HTERT RPE-1 (cell line): ENCODE results near the gene PCDH12.

Experiments used
- in situ Hi-C: fragments of 300-500 bp; cut with MboI; formaldehyde crosslinking; loops from 4 replicates; pipeline ENCODE4 v1.14.3; 2020; ENCODE audit warnings: low sequenced_read_pairs

The PCDH12 gene

DNA sequence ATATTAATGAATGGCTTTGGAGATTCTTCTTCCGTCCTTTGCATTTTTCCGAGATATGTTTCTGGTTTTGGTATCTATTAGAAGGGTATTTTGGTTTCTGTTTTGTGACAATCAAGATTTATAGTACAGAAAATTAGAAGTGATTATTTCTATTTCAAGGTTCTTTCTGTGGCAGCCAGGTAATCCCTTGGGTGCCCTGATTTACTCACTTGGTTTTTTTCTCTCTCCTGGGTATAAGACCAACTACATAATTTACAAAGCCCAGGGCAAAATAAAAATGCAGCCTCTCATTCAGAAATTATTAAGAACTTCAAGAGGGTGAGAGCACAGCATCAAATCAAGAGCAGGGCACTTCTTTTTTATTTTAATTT, 8.9 kb upstream of the PCDH12 start:
- in situ Hi-C loops, result no loop called here

GRCh38 chr5:141966275-141966962, 8.4 kb upstream of the PCDH12 start:
- in situ Hi-C loops, result no loop called here

DNA sequence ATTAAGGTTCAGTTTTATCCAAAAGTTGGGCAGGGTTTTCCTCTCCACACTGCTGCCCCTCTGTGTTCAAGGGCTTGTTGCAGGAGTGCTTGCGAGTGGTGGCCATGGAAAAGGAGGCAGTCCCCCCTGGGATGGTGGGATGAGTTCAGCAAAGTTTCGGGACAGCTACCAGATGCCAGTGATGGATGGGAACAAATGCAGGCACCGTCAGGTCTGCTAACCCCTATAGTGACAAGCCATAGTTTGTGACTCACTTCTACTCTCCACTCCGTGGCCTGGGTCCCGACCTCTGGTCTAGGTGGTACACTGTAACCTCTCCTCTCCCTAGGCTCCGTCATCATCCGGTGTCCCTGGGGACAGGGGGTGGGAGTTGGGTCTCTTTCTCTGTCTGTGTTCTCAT, 7.1 kb upstream of the PCDH12 start:
- in situ Hi-C loops, result no loop called here

DNA sequence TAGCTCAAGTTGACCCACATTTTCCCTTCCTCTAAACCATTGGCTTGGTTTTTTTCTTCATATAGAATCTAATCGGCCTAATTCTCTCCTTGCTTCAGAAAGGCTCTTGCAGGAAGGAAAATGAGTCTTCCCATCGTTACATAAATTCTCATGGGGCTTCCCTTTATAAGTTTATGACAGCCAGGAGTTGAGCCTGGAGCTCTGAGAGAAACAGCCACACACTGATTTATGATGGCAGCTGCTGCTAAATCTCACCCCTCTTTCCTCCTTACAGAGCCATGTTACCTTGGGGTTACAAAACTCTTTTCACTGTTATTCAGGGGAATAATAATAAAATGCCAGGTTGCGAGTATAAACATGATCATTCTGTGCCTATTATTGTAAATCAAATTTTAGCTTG, 5.7 kb upstream of the PCDH12 start:
- in situ Hi-C loops, result no loop called here

GRCh38 chr5:141961466-141961865, 3.5 kb upstream of the PCDH12 start:
- in situ Hi-C loops, result no loop called here

DNA sequence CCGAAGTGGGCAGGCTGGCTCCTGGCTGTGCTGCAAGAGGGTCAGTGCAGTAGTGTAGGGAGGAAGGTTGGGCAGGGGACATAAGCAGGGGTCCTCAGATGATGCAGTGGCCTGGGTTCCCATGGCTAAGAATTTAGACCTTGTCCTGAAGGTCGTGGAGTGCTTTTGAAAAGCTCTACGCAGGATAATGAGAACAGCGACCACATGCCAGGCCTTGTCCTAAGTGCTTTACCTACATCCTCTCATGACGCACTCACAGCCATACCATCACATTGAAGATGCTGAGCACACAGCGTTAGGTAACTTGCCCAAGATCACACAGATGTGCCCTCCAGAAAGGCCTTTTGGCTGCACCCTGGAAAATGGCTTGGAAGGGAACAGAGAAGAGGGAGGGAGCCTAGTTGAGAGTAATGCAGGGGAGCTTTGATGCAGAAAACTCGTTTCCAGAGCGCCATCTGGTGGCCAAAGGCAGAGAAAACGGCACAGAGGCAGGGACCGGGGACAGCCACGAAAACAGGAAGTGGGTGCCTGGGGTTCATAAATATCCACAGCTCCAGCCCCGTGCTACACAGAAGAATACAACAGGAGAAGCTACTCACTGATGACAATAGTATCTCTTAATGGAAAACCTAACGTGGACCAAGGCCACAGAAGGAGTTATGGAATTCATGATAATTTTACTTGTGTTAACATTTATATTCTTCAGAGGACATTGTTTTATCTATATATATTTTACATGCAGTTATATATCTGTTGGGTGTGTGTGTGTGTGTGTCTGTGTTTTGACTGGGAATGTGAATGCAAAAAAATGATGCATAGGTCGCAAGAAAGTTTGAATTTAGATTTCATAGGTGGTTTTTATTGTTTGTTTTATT, 2.7 kb upstream of the PCDH12 start:
- in situ Hi-C loops, result no loop called here

DNA sequence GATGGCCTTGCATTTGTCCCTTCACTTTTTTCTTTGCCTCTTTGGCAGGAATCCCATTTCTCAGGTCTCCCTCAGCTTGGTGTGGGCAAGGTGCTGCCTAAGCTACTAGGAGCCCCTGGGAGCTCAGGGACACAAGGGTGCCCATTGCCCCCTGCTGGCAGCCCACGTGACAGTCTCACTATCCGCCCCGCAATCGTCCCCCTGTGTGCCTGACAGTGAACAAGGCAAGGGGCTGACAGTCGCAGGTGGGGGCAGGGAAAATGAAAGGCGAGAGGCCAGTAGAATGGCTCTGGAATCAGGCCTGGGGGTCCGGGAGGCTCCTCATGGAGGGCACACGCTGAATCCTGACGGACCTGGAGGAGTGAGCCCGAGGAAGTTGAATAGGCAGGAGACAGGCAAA, 2.0 kb upstream of the PCDH12 start:
- in situ Hi-C loops, result no loop called here

- in situ Hi-C loops, result no loop called here
Observed at GRCh38 chr5:141958546-141959172, 657 bp upstream of the PCDH12 start.

GRCh38 chr5:141957367-141957996, 520 bp downstream of the PCDH12 start:
- in situ Hi-C loops, result no loop called here

DNA sequence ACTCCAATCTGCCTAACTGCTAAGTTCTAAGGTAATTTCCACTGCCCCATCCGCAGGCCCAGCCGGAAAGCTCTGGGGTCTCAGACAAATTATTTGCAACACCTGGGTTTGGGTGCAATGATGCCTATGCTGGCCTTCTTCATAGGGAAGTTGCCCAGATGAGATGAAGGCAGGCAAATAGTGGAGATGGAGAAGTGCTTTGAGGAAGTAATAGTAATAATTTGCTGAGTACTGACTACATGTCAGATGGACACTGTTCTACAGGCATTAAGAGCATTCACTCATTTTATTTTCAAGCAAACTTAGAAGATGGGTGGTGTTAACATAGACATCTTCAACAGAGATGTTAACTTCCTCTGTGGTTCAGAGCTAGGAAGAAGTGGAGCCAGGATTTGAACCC, 3.8 kb downstream of the PCDH12 start:
- in situ Hi-C loops, result no loop called here

DNA sequence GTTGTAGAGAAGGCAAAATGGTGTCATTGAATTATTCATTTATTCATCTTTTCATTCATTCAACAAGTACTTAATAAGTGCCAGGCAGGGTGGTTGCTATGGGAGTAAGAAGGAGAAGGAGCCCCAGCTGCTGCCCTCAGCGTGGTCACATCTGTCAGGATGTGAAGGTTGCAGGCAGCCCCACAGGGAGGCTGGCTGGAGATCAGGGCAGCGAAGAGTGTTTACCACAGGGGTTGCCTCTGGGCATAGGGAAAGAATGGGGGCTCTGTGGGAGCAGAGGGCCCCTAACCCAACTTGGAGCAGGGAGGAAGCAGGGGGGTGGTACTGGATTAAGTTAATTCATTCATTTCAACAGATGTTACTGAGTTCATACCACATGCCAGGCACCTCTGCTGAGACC, 6.0 kb downstream of the PCDH12 start:
- in situ Hi-C loops, result no loop called here

- in situ Hi-C loops, result no loop called here
Observed at GRCh38 chr5:141951332-141951781, 6.6 kb downstream of the PCDH12 start.

DNA sequence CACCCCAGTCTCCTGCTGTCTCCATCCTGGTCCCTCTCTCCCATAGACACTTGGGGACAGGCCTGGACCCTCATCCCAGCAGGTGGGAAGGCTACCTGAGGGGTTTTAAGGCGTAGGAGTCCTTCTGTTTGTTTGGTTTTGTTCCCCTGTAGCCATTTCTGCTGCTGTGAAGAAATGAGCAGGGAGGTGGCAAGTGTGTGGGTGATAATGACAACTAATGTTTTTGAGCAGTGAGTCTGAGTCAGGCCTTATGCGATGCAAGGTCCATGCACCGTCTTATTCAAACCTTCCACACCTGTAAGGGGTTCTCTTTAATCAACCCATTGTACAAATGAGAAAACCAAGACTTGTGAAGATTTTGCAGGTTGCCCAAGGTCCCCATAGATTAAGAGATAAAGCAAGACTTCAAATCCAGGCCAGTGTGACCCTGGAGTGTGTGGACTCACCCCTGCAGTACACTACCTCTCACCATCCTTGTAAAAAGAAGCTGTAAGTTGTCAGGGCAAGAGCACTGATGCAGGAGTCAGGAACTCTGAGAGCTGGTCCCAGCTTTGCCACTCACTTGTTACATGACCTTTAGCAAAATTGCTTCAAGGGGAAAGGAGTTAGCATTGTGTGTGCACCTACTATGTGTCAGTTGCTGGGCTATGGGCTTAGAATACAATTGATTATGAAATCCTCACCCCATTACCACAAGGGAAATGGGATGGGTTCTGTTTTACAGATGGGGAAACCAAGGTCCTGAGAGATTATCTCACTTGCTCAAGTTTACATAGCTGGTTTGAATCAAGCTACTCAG, 7.6 kb downstream of the PCDH12 start:
- in situ Hi-C loops, result no loop called here

- in situ Hi-C loops, result no loop called here
Observed at GRCh38 chr5:141949511-141949910, 8.5 kb downstream of the PCDH12 start.

DNA sequence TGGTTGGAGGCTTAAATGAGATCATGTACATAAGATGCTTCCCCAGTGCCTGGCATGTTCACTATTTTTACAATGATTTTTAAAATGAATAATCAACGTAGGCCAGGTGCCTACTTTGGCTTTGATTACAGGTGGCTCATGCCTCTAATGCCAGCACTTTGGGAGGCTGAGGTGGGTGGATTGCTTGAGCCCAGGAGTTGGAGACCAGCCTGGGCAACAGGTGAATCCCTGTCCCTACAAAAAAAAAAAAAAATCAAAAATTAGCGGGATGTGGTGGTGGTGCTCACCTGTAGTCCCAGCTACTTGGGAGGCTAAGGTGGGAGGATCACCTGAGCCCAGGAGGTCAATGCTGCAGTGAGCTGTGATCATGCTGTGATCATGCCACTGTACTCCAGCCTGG, 9.2 kb downstream of the PCDH12 start:
- in situ Hi-C loops, result no loop called here

DNA sequence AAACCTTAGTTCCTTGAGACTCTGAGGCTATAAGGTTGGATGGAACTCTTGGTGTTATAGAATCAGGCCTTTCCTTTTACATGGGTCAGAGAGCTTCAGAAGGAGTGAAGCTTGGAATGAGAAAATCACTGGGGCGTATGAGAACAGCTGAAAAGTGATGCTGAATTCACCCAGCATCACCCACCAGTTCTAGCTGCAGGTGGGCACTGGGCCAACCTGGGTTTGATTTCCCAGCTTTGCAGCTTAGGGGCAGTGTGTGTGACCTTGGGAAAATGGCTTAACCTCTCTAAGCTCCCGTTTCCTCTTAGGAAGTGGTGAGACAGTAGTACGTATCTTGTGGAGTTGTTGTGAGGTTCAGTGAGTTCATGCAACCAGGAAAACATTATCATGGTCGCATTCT, 10.7 kb downstream of the PCDH12 start:
- in situ Hi-C loops, result no loop called here

GRCh38 chr5:141945511-141946051, 12.4 kb downstream of the PCDH12 start:
- in situ Hi-C loops, result no loop called here

- in situ Hi-C loops, result no loop called here
Observed at GRCh38 chr5:141944076-141944475, 13.9 kb downstream of the PCDH12 start.

DNA sequence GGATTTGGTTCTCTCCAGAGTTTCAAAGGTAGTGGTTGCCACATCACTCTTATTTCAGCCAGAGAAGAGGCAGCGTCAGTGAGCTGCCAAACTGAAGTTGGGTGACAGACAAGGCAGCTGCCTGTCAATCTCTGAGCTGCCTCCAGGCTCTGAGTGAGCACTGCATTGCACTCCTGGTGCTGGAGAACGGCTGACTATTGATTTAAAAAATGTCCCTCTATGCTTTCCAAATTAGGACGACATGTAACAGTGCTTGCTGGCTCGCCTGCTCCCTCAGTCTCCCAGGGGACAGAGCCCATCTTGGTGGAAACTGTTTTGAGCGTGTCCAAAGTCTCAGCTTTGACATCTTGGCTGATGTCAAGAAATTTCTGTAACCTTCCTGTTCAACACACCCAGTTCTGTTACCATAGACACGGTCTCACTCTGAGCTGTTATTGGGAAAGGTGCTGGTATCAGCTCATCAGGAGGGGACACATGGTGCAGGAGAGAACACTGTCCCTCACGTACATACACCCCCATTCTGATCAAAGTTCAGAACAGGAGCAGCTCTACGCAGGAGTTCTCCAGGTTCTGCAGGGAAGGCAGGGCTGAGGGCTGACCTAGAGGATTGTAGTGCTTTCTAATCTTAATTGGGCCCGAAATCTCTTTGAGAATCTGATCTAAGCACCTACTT, 15.7 kb downstream of the PCDH12 start:
- in situ Hi-C loops, result no loop called here

DNA sequence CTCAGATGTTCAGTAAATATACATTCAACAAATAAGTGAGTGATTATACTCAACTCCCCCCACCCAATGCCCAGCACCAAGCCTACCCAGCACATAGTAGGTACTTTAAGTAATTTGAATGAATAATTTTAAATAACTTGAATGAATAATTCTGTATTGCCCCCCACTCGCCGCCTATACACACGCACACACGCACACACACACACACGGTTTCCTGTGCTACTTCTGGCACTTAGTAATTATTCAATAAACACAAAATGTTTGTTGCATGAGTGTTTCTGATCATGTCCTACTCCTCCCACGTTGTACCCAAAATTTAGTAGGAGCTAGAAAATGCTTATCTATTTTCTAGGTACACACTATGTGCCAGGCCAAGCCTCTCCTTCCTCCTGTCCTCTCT, 16.2 kb downstream of the PCDH12 start:
- in situ Hi-C loops, result no loop called here
